Heart left ventricle (tissue), 13 donors: Measurements from ENCODE around the gene SSUH2.

ENCODE experiments used
- CTCF ChIP-seq, 12 donors: fragments of 200-600 bp; sonication (generic) in 4 of 12; IDR thresholded peaks; one replicate each; pipeline versions ENCODE4 v1.5.0 to v1.8.0; 2018 to 2022; ENCODE audit warnings: antibody characterized with exemption in 12 of 12, mild to moderate bottlenecking in 5 of 12
- POLR2A ChIP-seq, 2 donors: fragments of 450-650 bp; IDR thresholded peaks; one replicate each; pipeline ENCODE4 v1.6.1; 2017; ENCODE audit warnings: antibody characterized with exemption in 2 of 2, mild to moderate bottlenecking in 2 of 2, moderate library complexity in 2 of 2
- donor health status: ischemic (EF 13 %, LVEDD 7.1; RV severe dilation, severe dysfunction).
- donor health status: DM: no; HTN: yes; CAD: no.
- donor health status: DM: no; HTN: no; CAD: no.
- donor health status: ischemic (EF 25% LVEDD 6.9; RV normal size, moderate dysfunction).
- donor health status: ischemic (EF 25% LVEDD 5.7; RV mildly dilated, moderate dysfunction).
- donor health status: ischemic (EF 35%, LVEDD 5.7; RV mildly dilated, moderate dysfunction).
- donor health status: nonischemic (EF 11% LVEDD 7.7; RV severe dilation, severe dysfunction).
- donor health status: DM: yes; HTN: yes; CAD: no.
- donor health status: PGD.
- donor health status: ischemic (EF 29% LVEDD 5.4; RV normal size, mild dysfunction).
- donor health status: nonischemic (EF 23%, LVEDD 6.1; RV moderate dilation, normal function).

- TF ChIP-seq CTCF (IDR thresholded peaks at IDR 0.05), result no peak
- TF ChIP-seq POLR2A (IDR thresholded peaks at IDR 0.05), result no peak
Measured at GRCh38 chr3:8593021-8593827, 51.4 kb downstream of the SSUH2 start.
